GM18498 (cell line): ENCODE data around the gene C13orf46.

Experiments used
- ATAC-seq: cut with Tn5 transposase; IDR thresholded peaks from one replicate; pipeline ENCODE4 v1.9.1; 2021; ENCODE audit warnings: mild to moderate bottlenecking, moderate library complexity; ENCODE audit not compliant: unreplicated experiment

The C13orf46 gene

GRCh38 chr13:113972451-113973217 is 1.2 kb downstream of the C13orf46 start:
- no peak for ATAC-seq

GRCh38 chr13:113971471-113972231 is 2.2 kb downstream of the C13orf46 start:
- ATAC-seq, result no peak

- ATAC-seq, result no peak
Observed at GRCh38 chr13:113970810-113971470, 2.9 kb downstream of the C13orf46 start.

DNA sequence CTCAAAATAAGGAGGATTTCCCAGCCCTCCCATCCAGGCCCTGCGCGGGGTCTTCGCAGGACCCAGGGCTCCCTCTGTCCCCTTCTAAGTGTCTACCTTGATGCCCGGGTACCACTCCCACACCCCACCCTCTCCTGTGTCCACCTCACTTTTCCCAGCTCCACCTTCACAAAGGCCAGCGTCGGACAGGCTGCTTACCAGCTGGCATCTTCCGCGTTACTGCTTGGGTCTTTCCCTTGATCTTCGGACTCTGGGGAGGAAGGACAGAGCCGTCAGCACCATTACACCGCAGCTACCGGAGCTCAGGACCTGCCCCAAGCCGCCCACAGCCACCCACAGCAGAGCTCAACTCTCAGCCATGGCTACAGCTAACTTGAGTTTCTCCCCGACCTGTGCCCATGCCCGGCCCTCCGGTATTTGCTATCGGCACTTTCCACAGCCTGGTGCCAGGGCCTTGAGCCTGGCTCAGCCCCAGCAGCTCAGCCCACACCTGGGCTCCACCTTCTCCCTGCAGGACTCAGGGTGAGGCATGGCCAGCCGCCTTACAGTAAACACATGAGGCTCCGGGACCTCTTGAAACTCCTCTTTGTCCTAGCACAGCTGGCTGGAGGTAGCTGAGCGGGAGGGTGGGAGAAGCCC is 3.8 kb downstream of the C13orf46 start:
- ATAC-seq, result no peak

GRCh38 chr13:113969311-113969972 is 4.4 kb downstream of the C13orf46 start:
- no peak for ATAC-seq

DNA sequence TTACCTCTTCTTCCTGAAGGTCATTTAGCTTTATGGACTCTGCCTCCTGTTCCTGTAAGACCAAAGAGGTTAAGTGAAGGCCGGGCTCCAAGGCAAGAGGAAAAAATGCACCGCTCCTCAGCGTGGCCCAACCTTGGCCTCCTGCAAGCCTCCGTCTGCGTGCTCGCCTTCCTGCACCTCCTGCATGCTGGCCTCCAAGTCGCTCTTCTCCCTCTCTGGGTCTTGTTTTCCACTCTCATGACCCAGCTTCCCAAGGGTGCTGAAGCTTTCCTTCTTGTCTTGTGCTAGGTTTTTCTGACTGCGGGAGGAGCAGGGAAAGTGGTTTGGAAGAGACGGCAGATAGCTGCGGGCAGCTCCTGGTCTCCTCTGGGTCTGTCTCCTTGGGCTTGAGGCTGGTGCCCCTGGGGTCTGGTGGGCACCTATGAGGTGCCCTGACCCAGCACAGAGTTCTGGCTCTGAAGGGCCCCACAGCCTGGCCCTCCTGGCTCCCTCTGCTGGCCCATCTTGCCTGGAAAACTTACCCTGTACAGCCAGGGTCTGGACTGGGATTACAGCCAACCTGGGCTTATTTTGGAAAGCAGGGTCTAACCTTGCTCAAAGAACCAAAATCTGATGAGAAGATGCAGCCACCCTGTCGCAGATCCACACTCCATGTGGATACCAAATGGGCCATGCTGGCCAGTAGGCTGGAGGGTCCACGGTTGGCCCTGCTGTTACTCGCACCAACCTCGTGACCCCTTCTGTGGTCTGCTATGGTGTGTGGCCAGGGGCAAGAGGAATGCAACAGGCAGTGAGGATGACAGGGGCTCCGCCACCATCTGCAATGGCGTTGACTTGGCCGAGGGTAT is 5.2 kb downstream of the C13orf46 start:
- no peak for ATAC-seq

- ATAC-seq, result no peak
Observed at GRCh38 chr13:113967729-113968462, 6.0 kb downstream of the C13orf46 start.

DNA sequence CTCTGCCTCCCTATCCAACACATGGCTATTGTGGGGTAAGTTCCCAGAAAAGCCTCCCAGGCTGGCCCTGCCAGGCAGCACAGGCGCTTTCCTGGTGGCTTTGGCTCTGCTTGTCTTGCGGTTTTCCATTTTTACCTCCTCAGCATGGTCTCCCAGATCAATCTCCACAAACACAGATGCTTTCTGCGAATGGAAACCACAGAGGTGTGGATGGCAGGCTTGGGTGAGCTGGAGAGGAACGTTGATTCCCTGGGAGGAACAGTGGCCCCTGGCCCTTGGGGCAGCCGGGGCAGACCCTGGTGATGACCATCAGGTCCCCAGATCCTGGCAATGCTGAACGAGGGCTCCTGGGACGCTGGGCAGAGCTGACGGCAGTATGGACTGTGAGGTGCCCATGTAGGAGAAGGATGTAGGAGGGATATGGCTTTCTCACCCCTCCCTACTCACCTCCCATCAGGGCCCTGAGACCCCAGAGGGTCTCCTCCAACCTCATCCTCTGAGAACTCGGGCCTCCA is 6.6 kb downstream of the C13orf46 start:
- no peak for ATAC-seq

GRCh38 chr13:113965968-113966884 is 7.7 kb downstream of the C13orf46 start:
- ATAC-seq, result no peak

- no peak for ATAC-seq
Observed at GRCh38 chr13:113965383-113965874, 8.4 kb downstream of the C13orf46 start.

- ATAC-seq, result no peak
Observed at GRCh38 chr13:113964251-113964995, 9.5 kb downstream of the C13orf46 start.

DNA sequence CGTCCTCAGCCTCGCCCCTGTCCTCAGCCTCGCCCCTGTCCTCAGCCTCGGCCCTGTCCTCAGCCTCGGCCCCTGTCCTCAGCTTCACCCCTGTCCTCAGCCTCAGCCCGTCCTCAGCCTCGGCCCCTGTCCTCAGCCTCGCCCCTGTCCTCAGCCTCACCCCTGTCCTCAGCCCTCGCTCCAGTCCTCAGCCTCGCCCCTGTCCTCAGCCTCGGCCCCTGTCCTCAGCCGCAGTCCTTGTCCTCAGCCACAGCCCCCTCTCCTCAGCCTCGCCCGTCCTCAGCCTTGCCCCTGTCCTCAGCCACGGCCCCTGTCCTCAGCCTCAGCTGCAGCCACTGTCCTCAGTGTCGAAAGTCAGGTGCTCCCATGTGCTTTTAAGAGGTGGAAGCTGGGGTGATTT is 10.5 kb downstream of the C13orf46 start:
- no peak for ATAC-seq

GRCh38 chr13:113962975-113963374 is 10.9 kb downstream of the C13orf46 start:
- no peak for ATAC-seq

GRCh38 chr13:113962386-113962785 is 11.5 kb downstream of the C13orf46 start:
- ATAC-seq, result no peak

GRCh38 chr13:113960276-113960948 is 13.5 kb downstream of the C13orf46 start:
- ATAC-seq, result no peak

DNA sequence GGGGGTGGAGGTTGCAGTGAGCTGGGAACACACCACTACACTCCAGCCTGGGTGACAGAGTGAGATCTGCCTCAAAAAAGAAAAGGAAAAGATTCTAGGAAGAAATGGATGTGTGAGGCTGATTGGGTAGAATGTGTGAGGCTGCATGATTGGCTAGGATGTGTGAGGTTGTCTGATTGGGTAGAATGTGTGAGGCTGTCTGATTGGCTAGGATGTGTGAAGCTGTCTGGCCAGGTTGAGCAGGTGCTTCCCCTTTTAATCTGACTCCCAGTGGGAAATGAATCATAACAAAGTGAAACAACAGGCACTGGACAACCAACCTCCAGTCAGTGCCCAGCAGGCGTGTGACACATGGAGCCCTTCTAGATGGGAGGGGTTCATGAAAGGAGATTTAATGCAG is 14.7 kb downstream of the C13orf46 start:
- no peak for ATAC-seq
